Right hindlimb (tissue), 1 donor: ENCODE results near the gene ULK4.
"Not testable (repeated sequence)": the region's sequence is repeated elsewhere in the genome, so short reads cannot be mapped to it uniquely, and the experiment has no call there.

ENCODE experiments used
- DNase-seq: peaks from one replicate; pipeline ENCODE4 v3.0.0-alpha.2; 2018

ULK4 gene

DNA sequence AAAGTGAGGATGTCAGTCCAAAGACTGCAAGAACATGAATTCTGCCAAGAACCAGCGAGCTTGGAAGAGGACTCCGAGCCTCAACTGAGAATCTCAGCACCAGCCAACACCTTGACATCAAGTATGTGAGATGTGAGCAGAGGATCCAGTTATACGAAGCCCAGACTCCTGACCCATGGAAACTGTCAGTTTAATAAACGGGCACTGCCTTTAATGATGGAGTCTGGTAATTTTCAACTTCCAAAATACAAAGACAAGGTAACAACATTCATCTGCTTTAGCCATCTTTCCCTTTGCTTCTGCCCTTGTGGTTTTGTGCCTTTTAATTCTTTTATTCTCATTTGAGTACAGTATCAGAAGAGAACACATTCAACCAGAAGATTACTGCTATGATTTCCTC, 211.9 kb downstream of the ULK4 start:
- DNase-seq = no peak

DNA sequence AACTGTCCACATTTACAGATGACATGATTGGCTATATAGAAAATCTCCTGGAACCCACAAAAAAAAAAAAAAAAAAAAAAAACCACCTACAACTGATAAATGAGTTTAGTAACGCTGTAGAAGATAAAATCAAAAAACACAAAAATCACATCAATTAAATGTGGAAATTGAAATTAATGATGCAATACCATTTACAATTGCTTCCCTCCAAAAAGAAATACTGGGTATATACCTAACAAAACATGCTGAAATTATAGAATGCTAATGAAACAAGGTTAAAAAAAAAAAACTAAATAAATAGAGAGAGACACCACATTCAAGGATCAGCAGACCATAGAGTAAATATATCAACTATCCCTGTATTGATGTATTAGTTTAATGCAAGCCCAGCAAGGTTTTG, 215.7 kb downstream of the ULK4 start:
- no peak for DNase-seq

DNA sequence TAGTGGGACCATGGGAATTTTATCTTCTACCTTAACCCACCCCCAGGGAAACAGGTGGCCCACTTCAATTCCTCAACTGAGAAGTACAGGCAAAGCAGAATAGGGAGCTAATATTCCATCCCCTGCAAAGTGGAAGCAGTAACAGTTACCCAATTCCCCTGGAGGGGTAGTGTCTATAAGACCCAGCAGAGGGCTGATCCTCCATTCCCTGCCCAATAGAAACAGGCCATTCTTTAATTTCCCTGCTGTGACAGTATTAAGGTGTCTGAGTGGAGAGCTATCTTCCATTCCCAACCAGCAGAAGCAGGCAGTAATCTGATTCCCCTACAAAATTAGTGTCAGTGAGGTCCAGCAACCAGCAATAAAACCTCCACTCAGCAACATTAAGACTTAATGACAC, 219.8 kb downstream of the ULK4 start:
- no peak for DNase-seq

DNA sequence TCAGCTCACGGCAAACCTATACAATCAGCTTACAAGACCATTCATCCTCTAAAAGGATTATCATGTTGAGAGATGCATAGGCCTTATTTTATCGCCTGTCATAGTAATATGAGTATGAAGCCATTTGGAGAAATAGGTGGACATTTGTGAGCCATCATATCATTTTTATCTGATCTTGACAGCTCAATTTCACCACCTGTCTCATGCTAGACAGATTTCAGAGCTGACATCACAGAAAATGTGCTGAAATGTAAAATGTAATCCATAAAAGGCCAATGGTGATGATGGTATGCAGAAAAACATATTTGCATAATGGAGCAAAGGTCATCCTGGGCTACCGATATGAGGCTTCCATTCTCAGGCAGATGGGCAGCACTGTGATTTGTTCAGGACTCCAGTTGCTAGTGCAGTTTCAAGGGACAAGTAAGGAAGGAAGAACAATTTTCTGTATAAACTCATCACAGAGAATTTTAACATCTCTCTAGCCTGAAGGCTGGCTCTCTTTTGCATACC, 221.5 kb downstream of the ULK4 start:
- DNase-seq = no peak

DNA sequence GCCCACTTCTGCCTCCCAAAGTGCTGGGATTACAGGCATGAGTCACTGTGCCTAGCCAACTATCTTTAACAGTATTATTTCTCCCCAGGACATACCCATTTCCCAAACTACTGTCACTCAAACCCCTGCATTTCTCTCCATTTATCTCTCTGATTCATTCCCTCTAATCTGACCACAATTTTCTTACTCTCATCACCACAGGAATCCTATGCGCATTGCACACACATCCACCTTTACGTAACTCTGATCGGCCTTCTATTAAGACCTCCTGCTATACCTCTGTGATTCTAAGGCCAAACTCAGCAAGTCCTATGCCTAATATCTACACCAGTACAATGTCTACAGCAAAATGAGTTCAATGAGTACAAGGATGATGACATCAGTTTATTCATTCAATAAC, 235.0 kb downstream of the ULK4 start:
- DNase-seq = no peak

DNA sequence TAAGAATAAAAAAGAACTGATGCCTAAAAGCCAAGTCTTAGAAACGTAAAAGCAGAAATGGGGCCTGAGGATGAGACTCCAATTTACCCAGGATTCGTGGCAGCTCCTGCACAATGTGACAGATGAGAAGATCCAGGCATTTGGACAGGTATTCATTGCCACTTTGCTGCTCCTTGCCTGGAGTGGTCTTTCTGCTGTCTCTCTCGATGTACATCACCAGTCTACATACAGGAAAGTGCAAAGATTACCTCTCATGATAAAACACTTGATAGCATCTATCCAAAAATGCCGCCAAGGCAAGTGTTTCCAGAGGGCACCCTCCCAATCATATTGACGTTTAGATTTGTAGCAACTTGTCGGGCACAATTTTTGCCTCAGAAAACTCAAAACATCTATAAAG, 244.3 kb downstream of the ULK4 start:
- no peak for DNase-seq

DNA sequence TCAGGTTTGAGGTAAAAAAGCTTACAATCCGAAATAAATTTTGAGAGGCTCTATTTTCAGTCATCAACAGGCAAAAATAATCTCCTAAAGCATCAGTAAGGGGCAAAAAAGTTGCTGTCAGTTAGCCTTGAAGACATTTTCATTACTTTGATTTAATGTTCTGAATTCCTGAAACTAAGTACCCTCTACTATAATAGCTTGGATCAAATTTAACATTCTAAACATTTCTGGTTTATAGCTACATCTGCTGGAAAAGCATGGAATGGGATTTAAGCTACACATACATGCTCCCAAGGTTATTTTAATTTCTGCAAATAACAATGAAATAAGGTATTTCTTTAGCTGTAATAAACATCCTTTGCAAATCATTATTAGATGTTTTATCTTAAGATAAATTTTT, 245.4 kb downstream of the ULK4 start:
- DNase-seq = no peak

DNA sequence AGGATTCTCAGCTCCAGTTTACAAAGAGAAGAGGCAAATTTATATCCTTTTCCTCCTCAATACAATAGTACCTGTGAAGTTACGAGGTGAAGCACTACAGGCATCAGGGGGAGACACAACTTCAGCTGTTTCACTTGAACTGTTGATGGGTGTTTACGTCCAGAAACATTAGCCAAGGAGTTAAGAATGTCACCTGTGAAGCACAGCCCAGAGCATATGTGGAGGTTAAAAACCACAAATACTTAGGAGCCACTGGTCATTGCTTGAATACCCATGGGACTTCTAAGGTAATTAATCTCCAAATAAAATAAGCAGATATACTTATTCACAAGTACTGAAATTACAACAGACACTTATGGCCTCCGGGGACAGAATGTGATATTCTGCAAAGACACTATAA, 246.5 kb downstream of the ULK4 start:
- no peak for DNase-seq

DNA sequence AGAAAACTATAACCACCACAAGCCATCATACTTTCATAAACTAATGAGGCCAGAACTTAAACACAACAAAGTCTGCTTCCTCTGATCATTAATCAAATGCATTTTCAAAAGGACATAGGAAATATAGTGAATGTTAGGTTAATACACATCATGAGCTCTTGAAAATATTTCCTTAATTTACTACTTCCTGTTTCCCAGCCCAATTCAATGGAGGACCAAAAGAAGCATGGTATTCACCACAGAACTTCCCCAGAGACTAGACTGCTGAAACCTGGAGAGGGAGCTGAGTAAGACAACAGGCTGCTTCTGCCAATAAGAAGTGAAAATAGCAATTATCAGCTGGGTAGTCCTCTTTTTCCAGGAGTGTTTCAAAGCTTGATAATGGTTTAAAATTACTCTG, 250.3 kb downstream of the ULK4 start:
- DNase-seq = no peak

DNA sequence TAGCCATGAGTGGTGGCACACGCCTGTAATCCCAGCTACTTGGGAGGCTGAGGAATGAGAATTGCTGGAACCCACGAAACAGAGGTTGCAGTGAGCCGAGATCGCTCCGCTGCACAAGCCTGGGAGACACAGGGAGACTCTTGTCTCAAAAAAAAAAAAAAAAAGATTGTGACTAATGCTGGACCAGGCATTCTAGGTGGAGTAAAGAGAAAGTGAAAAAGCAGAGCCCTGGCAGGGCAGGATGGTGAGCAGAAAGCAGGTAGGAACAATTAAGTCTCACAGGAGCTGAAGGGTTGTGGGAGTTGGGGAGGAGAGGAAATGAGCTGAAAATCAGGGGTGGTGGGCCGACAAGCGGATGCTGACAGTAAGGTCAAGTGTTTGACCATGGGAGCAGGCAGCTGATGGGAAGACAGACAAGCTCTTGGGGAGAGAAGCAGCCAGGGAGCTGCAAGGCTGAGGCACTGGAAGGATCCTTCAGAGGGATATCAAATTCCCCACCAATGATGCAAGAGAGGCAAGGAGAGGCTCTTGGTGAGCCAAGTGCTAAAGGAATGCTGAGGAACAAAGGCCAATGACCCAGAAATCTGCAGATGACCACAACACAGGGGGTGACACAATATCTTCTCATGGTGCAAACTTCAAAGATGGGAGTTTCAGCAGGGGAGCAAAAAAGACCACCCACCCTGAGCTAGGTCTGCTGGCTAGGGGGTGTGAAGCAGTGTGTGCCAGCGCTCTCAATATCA, 251.1 kb downstream of the ULK4 start:
- no peak for DNase-seq

DNA sequence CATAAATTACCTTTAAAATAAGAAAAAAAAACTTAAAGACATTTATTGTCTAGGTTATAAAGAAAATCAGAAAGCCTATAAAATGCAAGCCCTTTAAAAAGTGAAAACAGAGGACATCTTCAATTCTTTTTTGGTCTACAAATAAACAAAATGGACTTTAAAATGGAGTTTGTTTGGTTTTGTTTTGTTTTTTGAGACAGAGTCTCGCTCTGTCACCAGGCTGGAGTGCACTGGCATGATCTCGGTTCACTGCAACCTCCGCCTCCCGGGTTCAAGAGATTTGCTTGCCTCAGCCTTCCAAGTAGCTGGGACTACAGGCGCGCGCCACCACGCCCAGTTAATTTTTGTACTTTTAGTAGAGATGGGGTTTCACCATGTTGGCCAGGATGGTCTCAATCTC, 252.7 kb downstream of the ULK4 start:
- DNase-seq = not testable (repeated sequence)

DNA sequence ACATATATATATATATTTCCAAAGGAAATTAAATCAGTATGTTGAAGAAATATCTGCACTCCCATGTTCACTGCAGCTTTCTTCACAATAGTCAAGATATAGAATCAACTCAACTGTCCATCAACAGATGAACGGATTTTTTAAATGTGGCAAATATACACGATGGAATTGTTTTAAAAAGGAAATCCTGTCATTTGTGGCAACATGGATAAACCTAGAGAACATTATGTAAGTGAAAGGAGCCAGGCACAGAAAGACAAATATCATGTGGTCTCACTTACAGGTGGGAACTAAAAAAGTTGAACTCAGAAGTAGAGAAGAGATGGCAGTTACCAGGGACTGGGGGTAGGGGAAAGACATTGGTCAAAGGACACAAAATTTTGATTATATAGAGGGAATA, 253.7 kb downstream of the ULK4 start:
- no peak for DNase-seq

DNA sequence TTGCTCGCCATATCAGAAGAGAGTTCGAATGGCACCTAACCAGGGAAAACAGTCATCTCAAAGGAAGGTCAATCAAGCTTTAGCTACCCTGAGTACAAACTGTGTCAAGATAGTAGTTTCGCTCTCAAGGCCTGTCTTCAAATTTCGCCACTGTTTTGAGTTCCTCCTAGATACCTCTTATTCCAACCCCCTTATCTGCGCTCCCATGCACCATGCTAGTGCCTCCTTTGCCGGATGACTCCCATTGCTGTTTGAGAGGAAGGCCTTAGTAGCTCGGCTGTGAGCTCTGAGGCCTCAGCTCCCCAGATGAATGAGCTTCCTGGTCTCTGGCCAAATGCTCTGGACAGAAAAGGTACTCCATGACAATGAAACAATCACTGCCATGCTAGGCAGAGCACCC, 256.0 kb downstream of the ULK4 start:
- no peak for DNase-seq

DNA sequence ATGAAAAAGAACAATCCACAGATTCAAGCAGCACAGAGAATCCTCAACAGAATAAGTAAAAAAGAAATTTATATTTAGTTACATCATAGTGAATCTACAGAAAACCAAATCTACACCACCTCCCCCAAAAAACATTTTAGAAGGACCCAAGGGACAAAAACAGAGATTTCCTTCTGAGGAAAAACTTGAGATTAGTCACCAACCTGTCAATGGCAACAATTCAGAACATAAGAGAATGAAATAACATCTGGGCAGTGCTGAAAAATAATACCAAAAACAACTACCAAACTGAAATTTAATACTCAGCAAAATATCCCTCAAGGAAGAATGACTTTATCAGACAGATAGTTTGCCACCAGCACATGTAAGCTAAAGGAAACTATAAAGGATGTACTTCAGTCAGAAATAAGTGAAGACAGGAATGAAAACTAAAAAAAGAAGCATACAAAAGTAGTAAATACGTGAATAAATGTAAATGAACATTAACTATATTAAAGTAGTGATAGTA, 260.7 kb downstream of the ULK4 start:
- no peak for DNase-seq

DNA sequence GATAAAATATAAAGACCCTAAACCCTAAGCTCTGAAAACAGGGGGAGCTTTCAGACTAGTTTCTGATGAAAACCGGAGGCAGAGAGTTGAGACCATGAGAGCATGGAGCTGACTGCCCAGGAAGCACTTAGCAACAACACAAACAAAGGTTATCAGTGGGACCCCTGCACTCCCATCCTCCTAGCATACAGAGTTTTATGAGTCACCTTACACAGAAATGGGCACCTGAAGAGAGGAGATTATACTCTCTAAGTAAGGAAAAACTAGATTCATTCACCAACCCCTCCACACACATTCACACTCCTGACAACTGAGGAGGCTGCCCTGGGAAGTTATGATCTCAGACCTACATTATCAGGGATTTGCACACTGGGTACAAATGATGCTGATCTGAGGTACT, 261.7 kb downstream of the ULK4 start:
- no peak for DNase-seq

DNA sequence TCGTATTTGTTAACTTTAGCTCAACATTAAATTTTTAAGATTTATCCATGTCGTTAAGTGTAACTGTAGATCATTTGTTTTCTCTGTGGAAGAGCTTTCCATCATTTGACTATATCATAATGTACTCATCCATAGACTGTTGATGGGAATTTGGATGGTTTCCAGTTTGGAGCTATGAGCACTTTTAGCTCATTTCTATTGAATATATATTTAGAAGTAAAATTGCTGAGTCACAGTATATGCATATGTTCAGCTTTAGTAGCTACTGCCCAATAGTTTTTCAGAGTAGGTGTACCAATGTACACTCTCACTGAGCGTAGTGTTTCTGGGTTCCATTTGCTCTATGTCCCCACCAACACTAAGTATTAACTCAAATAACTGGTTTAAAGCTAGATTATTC, 263.0 kb downstream of the ULK4 start:
- DNase-seq = no peak

DNA sequence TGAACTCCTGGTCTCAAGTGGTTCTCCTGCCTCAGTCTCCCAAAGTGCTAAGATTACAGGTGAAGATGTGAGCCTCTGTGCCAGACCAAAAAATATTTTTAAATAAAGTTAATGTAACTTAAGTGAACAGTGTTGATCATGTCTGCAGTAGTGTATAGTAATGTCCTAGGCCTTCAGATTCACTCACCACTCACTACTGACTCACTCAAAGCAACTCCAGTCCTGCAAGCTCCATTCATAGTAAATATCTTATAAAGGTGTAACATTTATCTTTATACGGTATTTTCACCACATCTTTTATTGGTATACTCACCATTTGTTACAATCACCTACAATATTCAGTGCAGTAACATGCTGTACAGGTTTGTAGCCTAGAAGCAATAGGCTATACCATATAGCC, 264.2 kb downstream of the ULK4 start:
- no peak for DNase-seq

DNA sequence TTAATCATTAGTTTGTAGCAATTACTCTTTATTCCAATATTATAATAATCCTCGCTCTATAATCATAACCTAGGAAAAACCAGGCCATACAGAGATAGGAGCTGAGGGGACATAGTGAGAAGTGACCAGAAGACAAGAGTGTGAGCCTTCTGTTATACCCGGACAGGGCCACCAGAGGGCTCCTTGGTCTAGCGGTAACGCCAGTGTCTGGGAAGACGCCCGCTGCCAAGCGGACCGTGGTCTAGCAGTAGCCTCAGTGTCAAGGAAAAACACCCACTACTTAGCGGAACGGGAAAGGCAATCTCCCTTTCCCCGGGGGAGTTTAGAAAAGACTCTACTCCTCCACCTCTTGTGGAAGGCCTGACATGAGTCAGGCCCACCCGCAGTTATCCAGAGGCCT, 266.1 kb downstream of the ULK4 start:
- not testable (repeated sequence) for DNase-seq

DNA sequence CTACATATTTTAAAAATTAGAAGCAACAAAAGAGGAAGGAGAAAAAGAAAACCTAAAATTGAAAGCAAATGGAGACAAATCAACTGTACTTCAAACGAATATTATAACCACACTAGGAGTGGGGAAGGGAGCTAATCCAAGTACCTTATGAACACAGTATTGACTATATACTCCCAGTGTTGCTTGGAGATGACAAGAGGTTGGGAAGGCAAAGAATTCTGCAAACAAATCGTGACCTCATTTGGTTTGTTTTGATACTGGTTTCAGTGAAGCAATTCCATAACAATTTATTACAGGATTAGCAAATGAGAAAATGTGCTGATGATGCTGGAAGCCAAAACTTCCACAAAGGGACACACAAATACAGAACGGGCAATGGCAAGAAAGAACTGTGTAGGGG, 268.1 kb downstream of the ULK4 start:
- no peak for DNase-seq

DNA sequence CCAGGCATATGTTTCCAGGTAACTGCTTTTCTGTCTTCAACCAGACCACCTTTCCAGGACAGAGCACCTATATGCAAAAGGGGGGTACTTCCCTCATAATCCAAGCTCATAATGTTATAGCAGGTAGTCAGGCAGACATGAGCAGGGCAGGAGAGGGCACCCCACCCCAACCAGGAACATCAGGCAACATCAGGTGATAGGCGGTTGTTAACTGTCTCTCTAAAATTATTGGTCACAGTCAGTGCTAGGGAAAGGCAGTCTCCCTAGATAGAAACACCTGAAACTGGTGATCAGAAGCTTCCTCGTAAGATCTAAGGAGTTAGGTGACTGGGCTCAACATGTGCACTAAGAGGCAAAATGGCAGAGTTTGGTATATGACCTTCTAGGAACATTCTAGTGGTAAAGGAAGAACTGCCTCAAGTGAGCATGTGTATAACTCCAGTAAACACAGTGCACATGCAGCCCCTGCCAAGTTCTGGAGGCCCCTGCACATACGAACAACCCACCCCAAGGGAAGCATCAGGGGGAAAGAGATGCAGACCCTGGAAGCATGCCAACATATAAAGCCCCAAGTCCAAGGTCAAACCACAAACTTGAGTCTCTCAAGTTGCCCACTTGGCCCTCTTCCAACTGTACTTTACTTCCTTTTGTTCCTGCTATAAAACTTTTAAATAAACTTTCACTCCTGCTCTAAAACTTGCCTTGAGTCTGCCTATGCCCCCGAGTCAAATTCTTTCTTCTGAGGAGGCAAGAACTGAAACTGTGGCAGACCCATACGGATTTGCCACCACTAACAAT, 270.9 kb downstream of the ULK4 start:
- no peak for DNase-seq

DNA sequence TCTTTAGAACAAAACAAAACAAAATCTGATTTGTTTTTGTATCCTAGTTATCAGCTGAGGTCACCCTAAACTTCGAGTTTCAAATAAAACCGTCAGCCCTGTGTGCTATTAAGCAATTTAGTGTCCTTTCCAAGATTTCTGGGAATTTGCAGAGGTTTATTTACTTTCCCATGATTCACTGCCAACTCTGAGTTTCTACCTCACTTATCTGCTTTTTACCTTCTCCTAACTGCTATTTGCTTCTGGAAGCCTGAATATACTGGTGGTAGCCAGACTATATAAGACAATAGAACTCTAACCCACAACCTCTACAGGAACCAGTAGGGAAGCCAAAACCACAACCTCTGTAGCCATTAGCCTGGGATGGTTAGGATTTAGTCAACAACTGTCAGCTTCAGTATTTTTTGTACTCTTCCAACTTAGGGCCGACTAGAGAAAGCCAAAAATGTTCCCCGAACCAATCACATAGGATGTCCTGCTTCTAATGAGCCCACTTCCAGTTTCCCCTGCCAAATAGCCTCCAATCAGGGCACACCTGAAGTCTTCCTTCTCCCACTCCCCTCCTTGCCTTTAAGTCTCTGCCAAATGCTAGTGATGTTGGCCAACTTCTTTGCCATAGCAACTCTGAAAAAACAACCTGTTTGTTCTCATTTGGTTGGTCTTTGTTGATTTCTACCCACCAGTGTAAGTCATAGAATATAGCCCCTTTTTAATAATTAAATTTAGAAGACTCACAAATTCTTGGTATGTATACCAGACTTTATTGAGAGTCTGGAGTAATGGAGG, 273.1 kb downstream of the ULK4 start:
- no peak for DNase-seq

DNA sequence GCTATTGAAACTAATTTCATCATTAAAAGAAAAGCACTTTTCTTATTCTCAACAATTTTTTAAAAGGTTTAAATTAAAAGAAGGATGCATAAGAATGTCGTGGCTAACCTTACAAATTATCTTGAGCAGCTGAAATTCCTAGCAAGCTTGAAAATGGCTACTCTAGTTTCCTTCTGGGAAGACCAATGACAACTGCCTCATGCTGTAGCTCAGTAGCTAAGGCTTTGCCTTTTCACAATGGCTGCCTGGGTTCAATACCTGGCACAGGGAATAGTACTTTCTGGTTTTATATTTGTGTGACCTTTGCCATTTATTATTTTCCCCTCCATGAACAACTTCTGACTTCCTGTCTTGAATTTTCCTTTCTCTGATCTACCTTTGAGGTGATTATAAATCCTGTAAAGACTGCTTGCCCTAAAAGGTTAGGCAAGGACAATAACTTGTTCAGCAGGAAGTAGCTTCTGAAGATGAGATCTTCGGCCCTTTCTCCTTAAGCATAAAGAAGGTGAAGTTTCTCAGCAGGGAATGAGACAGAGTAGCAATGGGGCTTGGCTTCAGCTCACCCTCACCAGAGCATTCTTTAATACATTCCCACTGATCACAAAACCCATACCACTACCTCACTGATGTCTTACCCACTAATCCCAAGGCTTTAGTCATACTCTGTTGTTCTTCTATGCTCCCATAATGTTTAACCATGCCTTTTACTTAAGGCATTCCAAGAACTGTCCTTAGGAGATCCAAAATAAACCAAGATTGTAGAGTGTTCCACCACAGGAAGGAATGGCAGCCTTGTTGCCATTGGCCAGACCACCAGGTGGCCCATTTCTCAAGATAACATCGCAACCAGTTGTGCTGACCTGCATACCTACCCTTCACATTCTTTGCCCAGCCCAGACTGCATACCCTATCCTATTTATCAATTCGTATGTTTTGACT, 276.8 kb downstream of the ULK4 start:
- DNase-seq = no peak
